ENCODE results near the gene GALNT14.

- TF ChIP-seq CREB5 (CRISPR knock-in tag; IDR thresholded peaks at IDR 0.05; ENCODE audit: low read depth): no peak
- TF ChIP-seq, protein P1, sequence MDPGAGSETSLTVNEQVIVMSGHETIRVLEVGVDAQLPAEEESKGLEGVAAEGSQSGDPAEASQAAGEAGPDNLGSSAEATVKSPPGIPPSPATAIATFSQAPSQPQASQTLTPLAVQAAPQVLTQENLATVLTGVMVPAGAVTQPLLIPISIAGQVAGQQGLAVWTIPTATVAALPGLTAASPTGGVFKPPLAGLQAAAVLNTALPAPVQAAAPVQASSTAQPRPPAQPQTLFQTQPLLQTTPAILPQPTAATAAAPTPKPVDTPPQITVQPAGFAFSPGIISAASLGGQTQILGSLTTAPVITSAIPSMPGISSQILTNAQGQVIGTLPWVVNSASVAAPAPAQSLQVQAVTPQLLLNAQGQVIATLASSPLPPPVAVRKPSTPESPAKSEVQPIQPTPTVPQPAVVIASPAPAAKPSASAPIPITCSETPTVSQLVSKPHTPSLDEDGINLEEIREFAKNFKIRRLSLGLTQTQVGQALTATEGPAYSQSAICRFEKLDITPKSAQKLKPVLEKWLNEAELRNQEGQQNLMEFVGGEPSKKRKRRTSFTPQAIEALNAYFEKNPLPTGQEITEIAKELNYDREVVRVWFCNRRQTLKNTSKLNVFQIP (CRISPR knock-in tag; IDR thresholded peaks at IDR 0.05; ENCODE audit: borderline replicate concordance, low read depth): no peak
- TF ChIP-seq TSHZ2 (CRISPR knock-in tag; IDR thresholded peaks at IDR 0.05): no peak
- TF ChIP-seq BACH2 (CRISPR knock-in tag; IDR thresholded peaks at IDR 0.05; ENCODE audit: borderline replicate concordance): no peak
- TF ChIP-seq ZNF8 (CRISPR knock-in tag; IDR thresholded peaks at IDR 0.05): no peak
- no peak for TF ChIP-seq RARB (CRISPR knock-in tag; IDR thresholded peaks at IDR 0.05)
Measured at GRCh38 chr2:31089645-31090044, 48.6 kb downstream of the GALNT14 start.
